HepG2 (cell line): ENCODE measurements around the gene CTTNBP2NL. TPM values are rescaled to one million over a fixed set of nuclear protein-coding genes. Genes with fewer than 3 reads are reported as not detected.

Experiments used
- ATAC-seq: fragments of 200-7000 bp; cut with Tn5 transposase; 3 replicates; pipeline ENCODE4 v1.9.1; 2020; ENCODE audit warnings: mild to moderate bottlenecking, moderate library complexity
- BruUV-seq: library from RNA; stranded (reverse); fragments of 400-500 nt; replicated peaks from 2 replicates; lab custom pipeline; 2021; lab: Mats Ljungman, UMichigan
- CTCF ChIA-PET: fragments of 300-600 bp; formaldehyde crosslinking; extraction: SDS; loops from one replicate; lab custom pipeline; 2021; ENCODE audit warnings: low total read pairs, inconsistent platforms, low intra/inter-chr PET ratio; lab: Yijun Ruan, JAX
- POLR2A ChIA-PET: fragments of 350-600 bp; sonication (Branson Sonifier 250); formaldehyde crosslinking; loops from one replicate; lab custom pipeline; 2020; ENCODE audit warnings: antibody characterized with exemption, inconsistent platforms; lab: Yijun Ruan, JAX
- DNase-seq: peaks from one replicate; pipeline ENCODE4 v3.0.0-alpha.2; 2015; ENCODE audit warnings: low spot score
- FAIRE-seq: peaks from 3 replicates; lab custom pipeline; 2011; peaks lifted over from hg19 to GRCh38; lab: Jason Lieb, UNC
- H2AFZ ChIP-seq: one replicate; pipeline ENCODE4 v1.6.1; 2011; ENCODE audit warnings: low read length, inconsistent platforms
- H3K27ac ChIP-seq: fragments of 300-600 bp; 3 replicates; pipeline ENCODE4 v1.8.0; 2011; ENCODE audit warnings: mixed run types, mild to moderate bottlenecking, mixed read lengths, low read length, inconsistent platforms; ENCODE audit not compliant: insufficient read depth; ENCODE audit errors: extremely low read length
- H3K27me3 ChIP-seq, 2 experiments: fragments of 200-600 bp in 1 of 2; 2 replicates in 1 of 2; 3 replicates in 1 of 2; pipeline versions ENCODE4 v1.6.0 to v1.8.0; 2011; ENCODE audit warnings: low read length in 2 of 2, mild to moderate bottlenecking in 2 of 2, moderate library complexity in 2 of 2, inconsistent platforms in 1 of 2; ENCODE audit not compliant: insufficient read depth in 2 of 2, control insufficient read depth in 1 of 2
- H3K36me3 ChIP-seq, 2 experiments: fragments of 200-600 bp in 1 of 2; replicated peaks in 1 of 2; 2 replicates in 1 of 2; 3 replicates in 1 of 2; pipeline versions ENCODE4 v1.5.1 to v1.8.0; 2011; ENCODE audit warnings: low read length in 2 of 2, inconsistent platforms in 1 of 2; ENCODE audit not compliant: insufficient read depth in 2 of 2, control insufficient read depth in 1 of 2
- H3K4me1 ChIP-seq: 2 replicates; pipeline ENCODE4 v1.5.1; 2012; ENCODE audit warnings: low read length, inconsistent platforms; ENCODE audit not compliant: insufficient read depth
- H3K4me2 ChIP-seq: 2 replicates; pipeline ENCODE4 v1.6.0; 2011; ENCODE audit warnings: low read depth, low read length, inconsistent platforms
- H3K4me3 ChIP-seq, 3 experiments: fragments of 200-600 bp in 1 of 3; sonication (generic), shearing (Covaris generic) in 1 of 3; replicated peaks in 1 of 3; 2 replicates each; pipeline ENCODE4 v1.5.1; 2011 to 2016; ENCODE audit warnings: low read length in 3 of 3, inconsistent platforms in 2 of 3, low read depth in 2 of 3, mild to moderate bottlenecking in 2 of 3, control low read depth in 1 of 3, mixed read lengths in 1 of 3; ENCODE audit not compliant: insufficient read depth in 1 of 3
- H3K79me2 ChIP-seq: one replicate; pipeline ENCODE4 v1.6.1; 2011; ENCODE audit warnings: low read length, inconsistent platforms; ENCODE audit not compliant: insufficient read depth
- H3K9ac ChIP-seq: 2 replicates; pipeline ENCODE4 v1.6.0; 2011; ENCODE audit warnings: mild to moderate bottlenecking, low read depth, low read length, inconsistent platforms; ENCODE audit not compliant: insufficient read depth
- H3K9me3 ChIP-seq: 2 replicates; pipeline ENCODE4 v1.5.1; 2012; ENCODE audit warnings: mild to moderate bottlenecking, low read length
- H4K20me1 ChIP-seq: 2 replicates; pipeline ENCODE4 v1.6.0; 2011; ENCODE audit warnings: inconsistent platforms, mild to moderate bottlenecking, low read length, moderate library complexity; ENCODE audit not compliant: insufficient read depth
- ARNT ChIP-seq: fragments of 450-650 bp; IDR thresholded peaks from 2 replicates; pipeline ENCODE4 v1.6.1; 2017
- BCL6 ChIP-seq: IDR thresholded peaks from 2 replicates; pipeline ENCODE4 v1.6.1; 2016; ENCODE audit warnings: missing genetic modification reagents, missing compliant biosample characterization
- FLYWCH1 ChIP-seq: sonication (generic); formaldehyde crosslinking; IDR thresholded peaks from 2 replicates; pipeline ENCODE4 v1.8.1; 2023; ENCODE audit warnings: mild to moderate bottlenecking, missing genetic modification reagents
- FOXK1 ChIP-seq: sonication (generic); formaldehyde crosslinking; IDR thresholded peaks from 2 replicates; pipeline ENCODE4 v1.4.0; 2020; ENCODE audit warnings: low read depth, missing genetic modification reagents, borderline replicate concordance
- IKZF1 ChIP-seq: fragments of 450-650 bp; IDR thresholded peaks from 2 replicates; pipeline ENCODE4 v1.7.1; 2016
- KAT2B ChIP-seq: fragments of 150-350 bp; IDR thresholded peaks from 2 replicates; pipeline ENCODE4 v1.6.1; 2014; ENCODE audit warnings: low read depth, low read length, borderline replicate concordance
- RERE ChIP-seq: IDR thresholded peaks from 2 replicates; pipeline ENCODE4 v1.6.1; 2016; ENCODE audit warnings: low read depth, missing genetic modification reagents, missing compliant biosample characterization
- SIX4 ChIP-seq: sonication (generic); formaldehyde crosslinking; IDR thresholded peaks from 2 replicates; pipeline ENCODE4 v1.4.0; 2020; ENCODE audit warnings: missing genetic modification reagents
- SRY ChIP-seq: sonication (generic); formaldehyde crosslinking; IDR thresholded peaks from 2 replicates; pipeline ENCODE4 v1.8.0; 2022; ENCODE audit warnings: mild to moderate bottlenecking, missing genetic modification reagents
- TMF1 ChIP-seq: sonication (generic); formaldehyde crosslinking; IDR thresholded peaks from 2 replicates; pipeline ENCODE4 v1.8.1; 2022; ENCODE audit warnings: low read depth, missing genetic modification reagents
- ZBTB1 ChIP-seq: sonication (generic); formaldehyde crosslinking; IDR thresholded peaks from 2 replicates; pipeline ENCODE4 v1.4.0; 2020; ENCODE audit warnings: missing genetic modification reagents, borderline replicate concordance
- ZFAT ChIP-seq: sonication (generic); formaldehyde crosslinking; conservative IDR thresholded peaks from 2 replicates; pipeline ENCODE4 v1.8.1; 2023; ENCODE audit warnings: missing genetic modification reagents, inconsistent platforms
- ZNF446 ChIP-seq: sonication (generic); formaldehyde crosslinking; IDR thresholded peaks from 2 replicates; pipeline ENCODE4 v1.5.0; 2020; ENCODE audit warnings: mild to moderate bottlenecking, missing genetic modification reagents
- ZNF460 ChIP-seq: sonication (generic); formaldehyde crosslinking; IDR thresholded peaks from 2 replicates; pipeline ENCODE4 v1.5.1; 2020; ENCODE audit warnings: missing genetic modification reagents, mild to moderate bottlenecking, borderline replicate concordance
- ZSCAN12 ChIP-seq: sonication (generic); formaldehyde crosslinking; IDR thresholded peaks from 2 replicates; pipeline ENCODE4 v1.9.0; 2021; ENCODE audit warnings: mild to moderate bottlenecking, missing genetic modification reagents
- ZSCAN31 ChIP-seq: sonication (generic); formaldehyde crosslinking; IDR thresholded peaks from 2 replicates; pipeline ENCODE4 v1.5.0; 2020; ENCODE audit warnings: low read depth, mild to moderate bottlenecking, missing genetic modification reagents
- WGBS: methylation state at CpG from one replicate; pipeline ENCODE4 v1.1.6; 2017; ENCODE audit warnings: low lambda C conversion rate; 5-methylcytosine and 5-hydroxymethylcytosine counted together
- in situ Hi-C: cut with HindIII; loops from 2 replicates; pipeline ENCODE4 v1.10.0; 2017; ENCODE audit warnings: low pct_unique_long_range_greater_than_20kb; ENCODE audit not compliant: extremely low pct_ligation_motif_present
- intact Hi-C: fragments of 100-400 bp; cut with micrococcal nuclease; formaldehyde crosslinking; loops from one replicate; pipeline ENCODE4 v1.10.0; 2022; ENCODE audit not compliant: unreplicated experiment
- polyA plus RNA-seq, 8 experiments: library from polyadenylated mRNA; depleted of rRNA in 3 of 8; stranded (reverse) in 7 of 8; unstranded in 1 of 8; fragments of >200 nt; fragmentation: Illumina TruSeq in 4 of 8; extraction: Trizol in 4 of 8; gene quantifications; 2 replicates each; pipeline versions ENCODE4 v1.2.1 to v1.2.3, GENCODE V29; 2011 to 2016; ENCODE audit warnings: low read depth in 4 of 8, missing spikeins in 1 of 8, mixed read lengths in 1 of 8; ENCODE audit not compliant: insufficient read depth in 1 of 8
- total RNA-seq, 5 experiments: library from RNA; depleted of rRNA; stranded (reverse); fragments of >200 nt; fragmentation: Illumina TruSeq; extraction: Trizol; gene quantifications; 2 replicates each; pipeline ENCODE4 v1.2.3, GENCODE V29; 2016; ENCODE audit warnings: low read depth in 1 of 5
- TF ChIP-seq, protein P1 (sequence below): sonication (generic); formaldehyde crosslinking; IDR thresholded peaks from 2 replicates; pipeline ENCODE4 v1.4.0; 2020; ENCODE audit warnings: missing genetic modification reagents, borderline replicate concordance

The CTTNBP2NL gene
- total and polyA plus RNA-seq, 2 of the 13 experiments (the other 11 are each of a cell fraction or from before 2014, with no cell fraction given): 2.1 to 4.1 TPM

DNA sequence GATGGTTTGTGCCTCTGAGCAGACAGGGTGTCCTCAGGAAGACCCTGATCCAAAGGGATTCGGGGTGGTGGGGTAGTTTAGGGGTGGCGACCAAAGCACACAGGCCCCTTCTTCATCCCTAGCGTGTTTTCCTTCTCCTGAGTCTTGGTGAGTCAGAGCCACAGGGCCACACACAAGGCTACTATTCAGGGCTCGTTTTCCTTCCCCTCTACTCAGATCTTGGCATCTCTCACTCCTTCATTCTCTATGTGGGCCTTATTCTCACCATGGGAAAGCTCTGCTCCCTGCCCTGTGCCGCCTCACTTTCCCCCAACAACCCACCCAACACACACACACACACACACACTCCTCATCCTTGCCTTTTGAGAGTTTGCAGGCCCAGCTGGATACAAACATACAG is 69.1 kb downstream of the CTTNBP2NL start:
- intact Hi-C loops: no loop called here
- no peaks in the 10 kb centered on the region for H3K9me3 ChIP-seq
- POLR2A ChIA-PET: interaction anchor here (1.3 kb wide), 1 partner anchor 74 kb away, joined by 4 read pairs; no protein-coding TSS in a partner anchor
- peaks cover 0 to 3% of the 10 kb centered on the region in 2 experiments; a peak in 1 of 5 replicates for H3K27me3 ChIP-seq
- ATAC-seq (no peak), FAIRE-seq (no peak), DNase-seq (no peak)
- no peak overlapping the region for H2AFZ ChIP-seq
- H3K79me2 ChIP-seq: no peaks in the 10 kb centered on the region
- BruUV-seq: no TSS peak
- no peaks in the 10 kb centered on the region for H3K36me3 ChIP-seq
- CTCF ChIA-PET: interaction anchor here (0.9 to 3.1 kb wide), 4 partner anchors 69 to 106 kb away, joined by 3 to 66 read pairs (median 8); partner anchors contain the start of gene CTTNBP2NL
- WGBS: 47% methylated on average over 5 of the region's 5 CpGs
- H3K4me3 ChIP-seq: no peak overlapping the region
- peaks cover 44% of the 10 kb centered on the region for H3K4me1 ChIP-seq
- no peak overlapping the region for H3K9ac ChIP-seq
- in situ Hi-C loops: no loop called here
- H3K4me2 ChIP-seq: no peak overlapping the region
- H3K27ac ChIP-seq: no peak overlapping the region
- H4K20me1 ChIP-seq: no peaks in the 10 kb centered on the region
- TF ChIP-seq SRY (no peak), FOXK1 (no peak), RERE (CRISPR knock-in tag) (no peak), IKZF1 (no peak), KAT2B (no peak), ZBTB1 (no peak), ZNF460 (CRISPR knock-in tag) (no peak), ZSCAN12 (CRISPR knock-in tag) (no peak), FLYWCH1 (CRISPR knock-in tag) (no peak), BCL6 (CRISPR knock-in tag) (no peak), ARNT (no peak), ZNF446 (CRISPR knock-in tag) (no peak), ZFAT (CRISPR knock-in tag) (no peak), TMF1 (no peak), SIX4 (CRISPR knock-in tag) (no peak), ZSCAN31 (no peak)
- TF ChIP-seq, protein P1, sequence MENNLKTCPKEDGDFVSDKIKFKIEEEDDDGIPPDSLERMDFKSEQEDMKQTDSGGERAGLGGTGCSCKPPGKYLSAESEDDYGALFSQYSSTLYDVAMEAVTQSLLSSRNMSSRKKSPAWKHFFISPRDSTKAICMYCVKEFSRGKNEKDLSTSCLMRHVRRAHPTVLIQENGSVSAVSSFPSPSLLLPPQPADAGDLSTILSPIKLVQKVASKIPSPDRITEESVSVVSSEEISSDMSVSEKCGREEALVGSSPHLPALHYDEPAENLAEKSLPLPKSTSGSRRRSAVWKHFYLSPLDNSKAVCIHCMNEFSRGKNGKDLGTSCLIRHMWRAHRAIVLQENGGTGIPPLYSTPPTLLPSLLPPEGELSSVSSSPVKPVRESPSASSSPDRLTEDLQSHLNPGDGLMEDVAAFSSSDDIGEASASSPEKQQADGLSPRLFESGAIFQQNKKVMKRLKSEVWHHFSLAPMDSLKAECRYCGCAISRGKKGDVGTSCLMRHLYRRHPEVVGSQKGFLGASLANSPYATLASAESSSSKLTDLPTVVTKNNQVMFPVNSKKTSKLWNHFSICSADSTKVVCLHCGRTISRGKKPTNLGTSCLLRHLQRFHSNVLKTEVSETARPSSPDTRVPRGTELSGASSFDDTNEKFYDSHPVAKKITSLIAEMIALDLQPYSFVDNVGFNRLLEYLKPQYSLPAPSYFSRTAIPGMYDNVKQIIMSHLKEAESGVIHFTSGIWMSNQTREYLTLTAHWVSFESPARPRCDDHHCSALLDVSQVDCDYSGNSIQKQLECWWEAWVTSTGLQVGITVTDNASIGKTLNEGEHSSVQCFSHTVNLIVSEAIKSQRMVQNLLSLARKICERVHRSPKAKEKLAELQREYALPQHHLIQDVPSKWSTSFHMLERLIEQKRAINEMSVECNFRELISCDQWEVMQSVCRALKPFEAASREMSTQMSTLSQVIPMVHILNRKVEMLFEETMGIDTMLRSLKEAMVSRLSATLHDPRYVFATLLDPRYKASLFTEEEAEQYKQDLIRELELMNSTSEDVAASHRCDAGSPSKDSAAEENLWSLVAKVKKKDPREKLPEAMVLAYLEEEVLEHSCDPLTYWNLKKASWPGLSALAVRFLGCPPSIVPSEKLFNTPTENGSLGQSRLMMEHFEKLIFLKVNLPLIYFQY (CRISPR knock-in tag): no peak
